ENCODE data around the gene TGFBR3.

DNA sequence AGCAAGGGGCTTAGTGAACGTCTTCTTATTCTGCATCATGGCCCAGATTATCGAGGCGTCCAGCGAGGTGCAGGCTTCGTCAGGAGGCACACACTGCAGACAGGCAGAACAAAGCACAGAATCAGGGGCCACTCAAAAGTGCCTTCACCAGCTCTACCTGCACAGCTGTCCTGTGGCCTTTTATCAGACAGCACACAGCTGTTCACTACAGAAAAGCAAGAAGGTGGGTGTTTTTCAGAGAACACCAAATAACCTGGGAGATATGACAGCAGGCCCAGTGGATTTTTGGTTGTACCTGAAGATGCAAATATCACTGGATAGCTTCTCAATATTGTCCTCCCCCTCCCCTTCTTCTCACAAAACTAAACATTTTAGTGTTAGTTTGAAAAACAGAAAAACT is 177.3 kb downstream of the TGFBR3 start:
- TF ChIP-seq, protein P1, sequence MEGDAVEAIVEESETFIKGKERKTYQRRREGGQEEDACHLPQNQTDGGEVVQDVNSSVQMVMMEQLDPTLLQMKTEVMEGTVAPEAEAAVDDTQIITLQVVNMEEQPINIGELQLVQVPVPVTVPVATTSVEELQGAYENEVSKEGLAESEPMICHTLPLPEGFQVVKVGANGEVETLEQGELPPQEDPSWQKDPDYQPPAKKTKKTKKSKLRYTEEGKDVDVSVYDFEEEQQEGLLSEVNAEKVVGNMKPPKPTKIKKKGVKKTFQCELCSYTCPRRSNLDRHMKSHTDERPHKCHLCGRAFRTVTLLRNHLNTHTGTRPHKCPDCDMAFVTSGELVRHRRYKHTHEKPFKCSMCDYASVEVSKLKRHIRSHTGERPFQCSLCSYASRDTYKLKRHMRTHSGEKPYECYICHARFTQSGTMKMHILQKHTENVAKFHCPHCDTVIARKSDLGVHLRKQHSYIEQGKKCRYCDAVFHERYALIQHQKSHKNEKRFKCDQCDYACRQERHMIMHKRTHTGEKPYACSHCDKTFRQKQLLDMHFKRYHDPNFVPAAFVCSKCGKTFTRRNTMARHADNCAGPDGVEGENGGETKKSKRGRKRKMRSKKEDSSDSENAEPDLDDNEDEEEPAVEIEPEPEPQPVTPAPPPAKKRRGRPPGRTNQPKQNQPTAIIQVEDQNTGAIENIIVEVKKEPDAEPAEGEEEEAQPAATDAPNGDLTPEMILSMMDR (IDR thresholded peaks at IDR 0.05; ENCODE audit: insufficient read depth, low read depth, low read length), result no peak
- TF ChIP-seq EZH2 (IDR thresholded peaks at IDR 0.05; ENCODE audit: insufficient read depth, low read length), result no peak

Measured in astrocyte (in vitro differentiated cells and primary cell).